GM10266 (cell line): Measurements from ENCODE around the gene ZDHHC24.

Experiments used
- DNase-seq: peaks from one replicate; pipeline ENCODE4 v3.0.0; 2012; ENCODE audit errors: extremely low spot score
- CTCF ChIP-seq: IDR thresholded peaks from 2 replicates; pipeline ENCODE4 v1.5.1; 2012; ENCODE audit warnings: mild to moderate bottlenecking, low read depth; ENCODE audit not compliant: control insufficient read depth, insufficient read depth; ENCODE audit errors: missing control alignments

ZDHHC24 gene

GRCh38 chr11:66475349-66476172 is 70.3 kb downstream of the ZDHHC24 start:
- DNase-seq, result no peak
- TF ChIP-seq CTCF, result no peak

- TF ChIP-seq CTCF, result no peak
- DNase-seq, result no peak
Measured at GRCh38 chr11:66473608-66474515, 72.0 kb downstream of the ZDHHC24 start.

GRCh38 chr11:66473167-66473566 is 72.7 kb downstream of the ZDHHC24 start:
- TF ChIP-seq CTCF, result no peak
- DNase-seq, result no peak

GRCh38 chr11:66472054-66472453 is 73.8 kb downstream of the ZDHHC24 start:
- no peak for DNase-seq
- TF ChIP-seq CTCF, result no peak

- TF ChIP-seq CTCF, result no peak
- no peak for DNase-seq
Measured at GRCh38 chr11:66471142-66471541, 74.7 kb downstream of the ZDHHC24 start.
